ENCODE data around the gene PTK6. TPM values are rescaled to one million over a fixed set of nuclear protein-coding genes. Genes with fewer than 3 reads are reported as not detected.

The PTK6 gene
- total RNA-seq, 3 donors from 2014 or later = 0.16 to 2.3 (median 0.88) TPM

GRCh38 chr20:63567386-63568169, 30.4 kb upstream of the PTK6 start:
- Histone ChIP-seq H3K4me1 (no peaks in the 10 kb centered on the region), H3K36me3 (peaks cover 11% of the 10 kb centered on the region), H3K27ac (no peak overlapping the region), H3K4me3 (peak overlapping the region in 1 of 3 donors; percentile 17), H3K27me3 (no peaks in the 10 kb centered on the region), H3K9me3 (no peaks in the 10 kb centered on the region)
- no peak for TF ChIP-seq CTCF (IDR thresholded peaks at IDR 0.05)
- TF ChIP-seq POLR2AphosphoS5 (IDR thresholded peaks at IDR 0.05) = no peak
- no peak for TF ChIP-seq POLR2A (IDR thresholded peaks at IDR 0.05)
- intact Hi-C loops (cut with DNase I; ENCODE audit: low total_unique reads) = no loop called here
- no peak for DNase-seq (ENCODE audit: low spot score in 2 of 2)

GRCh38 chr20:63567136-63567385, 29.9 kb upstream of the PTK6 start:
- Histone ChIP-seq H3K9me3 (no peaks in the 10 kb centered on the region), H3K36me3 (peaks cover 11% of the 10 kb centered on the region), H3K4me3 (no peak overlapping the region), H3K27me3 (no peaks in the 10 kb centered on the region), H3K4me1 (no peaks in the 10 kb centered on the region), H3K27ac (no peak overlapping the region)
- DNase-seq (ENCODE audit: low spot score in 2 of 2) = no peak
- TF ChIP-seq POLR2A (IDR thresholded peaks at IDR 0.05) (no peak), CTCF (IDR thresholded peaks at IDR 0.05) (no peak), POLR2AphosphoS5 (IDR thresholded peaks at IDR 0.05) (no peak)
- intact Hi-C loops (cut with DNase I; ENCODE audit: low total_unique reads) = no loop called here

GRCh38 chr20:63566395-63567135, 29.4 kb upstream of the PTK6 start:
- peaks cover 11% of the 10 kb centered on the region for H3K36me3 ChIP-seq
- no peak overlapping the region for H3K27ac ChIP-seq
- DNase-seq (ENCODE audit: low spot score in 2 of 2) = no peak
- H3K4me1 ChIP-seq = no peaks in the 10 kb centered on the region
- no peaks in the 10 kb centered on the region for H3K27me3 ChIP-seq
- TF ChIP-seq POLR2A (IDR thresholded peaks at IDR 0.05) (no peak), CTCF (IDR thresholded peaks at IDR 0.05) (no peak), POLR2AphosphoS5 (IDR thresholded peaks at IDR 0.05) (no peak)
- no peaks in the 10 kb centered on the region for H3K9me3 ChIP-seq
- intact Hi-C loops (cut with DNase I; ENCODE audit: low total_unique reads) = no loop called here
- H3K4me3 ChIP-seq = no peak overlapping the region

GRCh38 chr20:63565699-63566335, 28.6 kb upstream of the PTK6 start:
- Histone ChIP-seq H3K4me1 (no peaks in the 10 kb centered on the region), H3K27me3 (no peaks in the 10 kb centered on the region), H3K27ac (no peak overlapping the region), H3K9me3 (no peaks in the 10 kb centered on the region), H3K36me3 (peaks cover 11% of the 10 kb centered on the region), H3K4me3 (no peak overlapping the region)
- intact Hi-C loops (cut with DNase I; ENCODE audit: low total_unique reads) = no loop called here
- no peak for TF ChIP-seq CTCF (IDR thresholded peaks at IDR 0.05)
- no peak for TF ChIP-seq POLR2A (IDR thresholded peaks at IDR 0.05)
- no peak for TF ChIP-seq POLR2AphosphoS5 (IDR thresholded peaks at IDR 0.05)
- no peak for DNase-seq (ENCODE audit: low spot score in 2 of 2)

Data from breast epithelium (tissue), 4 donors.